Endometrial microvascular endothelial cells (primary cell): ENCODE measurements around the gene RPS15. TPM values are rescaled to one million over a fixed set of nuclear protein-coding genes. Genes with fewer than 3 reads are reported as not detected.

Experiments used
- total RNA-seq: library from RNA; depleted of rRNA; stranded (reverse); fragments of >200 nt; gene quantifications from one replicate; pipeline ENCODE4 v1.2.3, GENCODE V29; 2015; ENCODE audit errors: inconsistent ontology term

The RPS15 gene
- total RNA-seq, 1 donor from 2014 or later: 3,355 TPM

Other genes with a start within 250 kb of the RPS15 start
- 67.1 TPM for gene STK11, start 232.6 kb upstream of the RPS15 start, total RNA-seq
- 0.74 TPM for gene CBARP, start 200.4 kb upstream of the RPS15 start, total RNA-seq
- 75.4 TPM for gene ATP5F1D, start 196.6 kb upstream of the RPS15 start, total RNA-seq
- 13.8 TPM for gene MIDN, start 189.8 kb upstream of the RPS15 start, total RNA-seq
- 235 TPM for gene CIRBP, start 169.1 kb upstream of the RPS15 start, total RNA-seq
- gene FAM174C, start 162.9 kb upstream of the RPS15 start, total RNA-seq: 83.3 TPM
- not detected for gene EFNA2, start 152.5 kb upstream of the RPS15 start, total RNA-seq
- gene NDUFS7, start 54.5 kb upstream of the RPS15 start, total RNA-seq: 113 TPM
- 5.3 TPM for gene GAMT, start 36.9 kb upstream of the RPS15 start, total RNA-seq
- 83.8 TPM for gene DAZAP1, start 30.8 kb upstream of the RPS15 start, total RNA-seq
- not detected for gene APC2, start 11.7 kb downstream of the RPS15 start, total RNA-seq
- 28.2 TPM for gene C19orf25, start 40.8 kb downstream of the RPS15 start, total RNA-seq
- not detected for gene PCSK4, start 52.0 kb downstream of the RPS15 start, total RNA-seq
- gene REEP6, start 52.8 kb downstream of the RPS15 start, total RNA-seq: 1.9 TPM
- gene ADAMTSL5, start 74.6 kb downstream of the RPS15 start, total RNA-seq: not detected
- gene PLK5, start 85.7 kb downstream of the RPS15 start, total RNA-seq: not detected
- 41.4 TPM for gene MEX3D, start 129.9 kb downstream of the RPS15 start, total RNA-seq
- gene MBD3, start 154.5 kb downstream of the RPS15 start, total RNA-seq: 120 TPM
- gene UQCR11, start 167.1 kb downstream of the RPS15 start, total RNA-seq: 46.6 TPM
- gene TCF3, start 214.2 kb downstream of the RPS15 start, total RNA-seq: 124 TPM